Measurements from ENCODE around the gene CBY2. TPM values are rescaled to one million over a fixed set of nuclear protein-coding genes. Genes with fewer than 3 reads are reported as not detected.
A peak's percentile ranks its signal among the peaks of the same experiment; 100 is the strongest.

CBY2 gene
- total RNA-seq, 6 experiments from 2014 or later = not detected

- intact Hi-C loops (cut with DNase I) = no loop called here
- no peak for TF ChIP-seq CTCF (IDR thresholded peaks at IDR 0.05)
- no peak for TF ChIP-seq POLR2A (IDR thresholded peaks at IDR 0.05)
- no CpG with 5 or more reads among the region's 28 CpGs for WGBS (ENCODE audit: insufficient coverage, low coverage, low lambda C conversion rate, missing lambda C conversion rate)
- H3K27ac ChIP-seq = no peak overlapping the region
- H3K4me3 ChIP-seq = no peak overlapping the region
- DNase-seq = no peak
- no peaks in the 10 kb centered on the region for H3K36me3 ChIP-seq
- H3K4me1 ChIP-seq = no peaks in the 10 kb centered on the region
- ATAC-seq = peak in 1 of 4 donors; percentile 41
- H3K9me3 ChIP-seq = no peaks in the 10 kb centered on the region
- H3K27me3 ChIP-seq = no peaks in the 10 kb centered on the region
Measured at GRCh38 chr13:45713721-45714120, 11.6 kb downstream of the CBY2 start.

DNA sequence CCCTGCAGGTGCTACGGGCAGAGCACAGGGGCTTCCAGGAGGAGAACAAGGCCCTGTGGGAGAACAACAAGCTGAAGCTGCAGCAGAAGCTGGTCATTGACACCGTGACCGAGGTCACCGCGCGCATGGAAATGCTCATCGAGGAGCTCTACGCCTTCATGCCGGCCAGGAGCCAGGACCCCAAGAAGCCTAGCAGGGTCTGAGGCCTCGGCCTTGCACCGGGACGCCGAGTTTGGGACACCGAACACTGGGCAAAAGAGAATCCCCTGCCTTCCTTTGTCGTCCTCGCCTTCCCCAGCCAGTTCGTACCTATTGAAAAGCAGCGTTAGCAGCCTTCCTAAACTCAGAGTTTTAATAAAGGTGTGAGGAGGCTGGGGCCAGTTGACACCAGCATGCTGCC lies 12.1 kb downstream of the CBY2 start:
- WGBS (ENCODE audit: insufficient coverage, low coverage, low lambda C conversion rate, missing lambda C conversion rate) = 75% methylated on average over 6 of the region's 18 CpGs
- Histone ChIP-seq H3K27ac (no peak overlapping the region), H3K9me3 (no peaks in the 10 kb centered on the region), H3K36me3 (no peaks in the 10 kb centered on the region), H3K4me1 (no peaks in the 10 kb centered on the region), H3K27me3 (no peaks in the 10 kb centered on the region), H3K4me3 (no peak overlapping the region)
- TF ChIP-seq POLR2A (IDR thresholded peaks at IDR 0.05) = no peak
- TF ChIP-seq CTCF (IDR thresholded peaks at IDR 0.05) = no peak
- intact Hi-C loops (cut with DNase I) = no loop called here
- ATAC-seq (no peak), DNase-seq (no peak)

- Histone ChIP-seq H3K4me1 (no peaks in the 10 kb centered on the region), H3K27ac (no peak overlapping the region), H3K9me3 (no peaks in the 10 kb centered on the region), H3K4me3 (no peak overlapping the region), H3K36me3 (no peaks in the 10 kb centered on the region), H3K27me3 (no peaks in the 10 kb centered on the region)
- ATAC-seq (no peak), DNase-seq (no peak)
- TF ChIP-seq POLR2A (IDR thresholded peaks at IDR 0.05) (no peak), CTCF (IDR thresholded peaks at IDR 0.05) (no peak)
- whole genome bisulfite sequencing (ENCODE audit: insufficient coverage, low coverage, low lambda C conversion rate, missing lambda C conversion rate) = 74% methylated on average over 3 of the region's 3 CpGs
- intact Hi-C loops (cut with DNase I) = no loop called here
Measured at GRCh38 chr13:45715351-45715750, 13.2 kb downstream of the CBY2 start.

DNA sequence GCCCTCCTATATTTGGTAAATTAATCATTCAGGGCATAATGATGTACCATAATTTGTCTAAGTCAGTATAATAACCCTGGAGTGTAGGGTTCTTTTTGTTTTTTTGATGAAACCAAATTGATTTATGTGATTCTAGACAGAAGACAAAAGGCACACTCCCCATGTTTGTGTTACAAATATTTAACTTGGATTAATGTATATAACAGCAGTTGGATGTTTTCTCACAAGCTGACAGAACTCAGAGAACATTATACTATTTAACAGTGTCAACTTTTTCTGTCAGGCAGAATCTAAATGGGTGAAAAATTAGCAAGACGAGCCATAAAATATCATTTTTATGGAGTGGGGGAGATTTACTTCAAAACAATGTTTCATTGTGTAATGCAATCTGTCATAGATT lies 15.2 kb downstream of the CBY2 start:
- Histone ChIP-seq H3K4me3 (no peak overlapping the region), H3K27ac (no peak overlapping the region), H3K4me1 (no peaks in the 10 kb centered on the region), H3K9me3 (no peaks in the 10 kb centered on the region), H3K27me3 (no peaks in the 10 kb centered on the region), H3K36me3 (no peaks in the 10 kb centered on the region)
- no peak for ATAC-seq
- DNase-seq = no peak
- intact Hi-C loops (cut with DNase I) = no loop called here
- TF ChIP-seq CTCF (IDR thresholded peaks at IDR 0.05) (no peak), POLR2A (IDR thresholded peaks at IDR 0.05) (no peak)
- 91% methylated on average over 1 of the region's 1 CpG for WGBS (ENCODE audit: insufficient coverage, low coverage, low lambda C conversion rate, missing lambda C conversion rate)

GRCh38 chr13:45718063-45718462 lies 15.9 kb downstream of the CBY2 start:
- H3K9me3 ChIP-seq = no peaks in the 10 kb centered on the region
- TF ChIP-seq POLR2A (IDR thresholded peaks at IDR 0.05) (no peak), CTCF (IDR thresholded peaks at IDR 0.05) (peak; percentile 21 to 49 (median 36))
- 36% methylated on average over 5 of the region's 5 CpGs for WGBS (ENCODE audit: insufficient coverage, low coverage, low lambda C conversion rate, missing lambda C conversion rate)
- H3K4me3 ChIP-seq = no peak overlapping the region
- no peaks in the 10 kb centered on the region for H3K4me1 ChIP-seq
- H3K27ac ChIP-seq = no peak overlapping the region
- H3K36me3 ChIP-seq = no peaks in the 10 kb centered on the region
- no peaks in the 10 kb centered on the region for H3K27me3 ChIP-seq
- peak in 2 of 4 donors; percentile 36 to 58 for ATAC-seq
- no peak for DNase-seq
- intact Hi-C loops (cut with DNase I) = no loop called here

Data from right lobe of liver (tissue), 6 donors.